ENCODE data around the gene DHRS3.

DHRS3 gene

DNA sequence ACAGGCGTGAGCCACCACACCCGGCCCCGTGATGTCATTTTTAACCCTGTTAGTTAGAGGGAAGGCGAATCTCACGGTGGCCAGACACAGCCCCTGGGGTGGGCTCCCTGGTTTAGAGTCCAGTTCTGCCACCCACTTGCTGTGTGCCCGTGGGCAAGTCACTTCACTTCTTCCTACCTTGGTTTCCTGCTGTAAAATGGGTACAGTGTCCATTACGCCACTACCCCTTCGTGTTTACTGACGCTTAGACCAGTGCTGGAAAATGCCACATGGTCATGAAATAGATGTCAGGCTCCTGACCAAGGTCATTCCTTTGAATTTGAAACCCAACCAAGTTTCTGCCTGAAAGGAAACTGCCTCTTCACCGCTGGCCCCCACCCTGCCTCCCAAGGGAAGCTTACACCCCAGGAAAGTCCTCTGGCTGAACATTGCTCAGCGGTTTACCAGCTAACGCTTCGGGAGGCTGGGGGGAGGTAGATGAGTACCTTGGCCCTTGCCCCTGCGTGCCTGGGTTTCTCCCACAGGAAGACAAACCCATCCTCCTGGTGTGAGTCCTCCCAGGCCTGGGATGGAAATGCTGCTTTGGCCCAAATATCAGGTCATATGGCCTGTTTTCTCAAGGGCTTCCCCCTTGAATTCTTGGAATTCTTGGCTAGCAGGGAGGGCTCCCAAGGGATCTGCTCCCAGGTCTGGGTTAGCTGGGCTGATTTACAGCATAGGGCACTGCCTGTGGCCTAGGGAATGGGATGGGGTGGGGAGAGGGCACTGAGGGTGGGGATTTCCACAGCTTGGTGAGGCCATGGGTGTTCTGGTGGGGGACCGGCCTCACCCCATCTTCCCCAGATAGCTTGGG, 18.3 kb upstream of the DHRS3 start:
- peak; percentile 91 for DNase-seq

DNA sequence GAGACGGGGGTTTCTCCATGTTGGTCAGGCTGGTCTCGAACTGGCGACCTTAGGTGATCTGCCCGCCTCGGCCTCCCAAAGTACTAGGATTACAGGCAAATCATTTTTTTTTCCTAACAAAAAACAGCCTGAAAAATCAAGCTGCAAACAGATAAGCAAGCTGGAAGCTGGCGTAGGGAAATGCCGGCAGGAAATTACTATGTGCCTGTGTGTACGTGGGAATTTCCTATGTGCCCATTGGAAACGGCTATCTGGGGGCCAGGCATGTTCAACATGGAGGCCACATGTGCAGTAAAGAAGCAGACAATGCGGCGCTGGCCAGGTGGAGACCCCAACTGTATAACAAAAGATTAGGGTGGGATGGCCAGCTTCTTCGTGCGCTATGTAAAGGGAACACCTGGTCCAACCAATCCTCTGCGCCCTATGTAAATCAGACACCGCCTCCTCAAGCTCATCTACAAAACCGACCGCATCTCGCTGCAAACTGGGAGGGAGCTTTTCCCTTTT, 16.7 kb upstream of the DHRS3 start:
- DNase-seq: no peak

DNA sequence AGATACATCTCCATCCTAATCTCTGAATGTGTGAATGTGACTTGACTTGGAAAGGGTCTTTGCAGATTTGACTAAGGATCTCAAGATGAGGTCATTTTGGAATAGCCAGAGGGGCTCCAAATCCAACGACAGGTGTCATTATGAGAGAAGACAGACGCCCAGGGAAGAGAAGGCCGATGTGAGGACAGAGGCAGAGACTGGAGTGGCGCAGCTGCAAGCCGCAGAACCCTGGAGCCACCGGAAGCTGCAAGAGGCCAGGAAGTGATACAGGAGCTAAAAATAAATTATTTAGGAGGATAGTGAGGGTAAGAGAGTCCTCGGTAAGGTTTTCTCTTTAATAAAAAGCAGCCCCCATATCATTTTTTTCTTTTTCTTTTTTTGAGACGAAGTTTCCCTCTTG, 16.1 kb upstream of the DHRS3 start:
- no peak for DNase-seq

DNA sequence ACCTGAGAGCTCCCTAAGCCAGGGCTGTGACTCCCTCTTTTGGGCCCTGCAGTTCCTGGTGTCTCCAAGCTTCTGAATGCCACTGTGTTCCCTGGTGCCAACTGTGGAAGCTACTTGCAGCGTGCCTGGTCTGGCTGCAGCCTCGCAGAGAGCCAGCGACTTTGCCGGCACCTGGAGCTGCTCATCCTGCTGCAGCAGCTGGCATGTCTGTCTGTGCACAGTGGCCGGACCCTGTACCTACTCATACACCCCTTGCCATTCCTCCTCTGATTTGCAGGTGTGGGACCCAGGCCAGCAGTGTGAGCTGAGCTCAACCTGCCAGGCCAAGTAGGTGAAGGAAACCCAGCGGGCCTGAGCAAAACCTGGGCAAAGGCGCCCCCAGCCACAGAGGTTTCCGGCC, 13.6 kb upstream of the DHRS3 start:
- DNase-seq: no peak

DNA sequence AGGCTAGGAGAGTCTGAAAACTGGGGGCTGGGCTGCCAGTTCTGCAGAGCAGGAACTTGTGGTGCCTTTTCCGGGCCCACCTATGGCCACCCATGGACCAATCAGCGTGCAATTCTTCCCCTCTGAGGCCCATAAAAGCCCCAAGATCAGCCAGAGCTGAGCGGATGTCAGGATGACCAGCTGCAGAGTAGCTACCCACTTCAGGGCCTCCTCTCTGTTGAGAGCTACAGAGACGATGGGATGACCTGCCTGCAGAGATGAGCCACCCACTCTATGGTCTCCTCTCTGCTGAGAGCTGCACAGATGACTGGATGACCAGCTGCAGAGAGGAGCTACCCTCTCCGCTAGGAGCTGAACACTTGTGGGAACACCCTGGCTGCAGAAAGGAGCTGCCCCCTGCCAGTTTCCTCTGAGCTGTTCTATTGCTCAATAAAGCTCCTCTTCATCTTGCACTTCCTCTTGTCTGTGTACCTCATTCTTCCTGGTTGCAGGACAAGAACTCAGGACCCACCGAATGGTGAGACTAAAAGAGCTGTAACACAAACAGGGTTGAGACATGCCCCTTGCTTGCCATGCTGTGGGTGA, 13.0 kb upstream of the DHRS3 start:
- DNase-seq: no peak

DNA sequence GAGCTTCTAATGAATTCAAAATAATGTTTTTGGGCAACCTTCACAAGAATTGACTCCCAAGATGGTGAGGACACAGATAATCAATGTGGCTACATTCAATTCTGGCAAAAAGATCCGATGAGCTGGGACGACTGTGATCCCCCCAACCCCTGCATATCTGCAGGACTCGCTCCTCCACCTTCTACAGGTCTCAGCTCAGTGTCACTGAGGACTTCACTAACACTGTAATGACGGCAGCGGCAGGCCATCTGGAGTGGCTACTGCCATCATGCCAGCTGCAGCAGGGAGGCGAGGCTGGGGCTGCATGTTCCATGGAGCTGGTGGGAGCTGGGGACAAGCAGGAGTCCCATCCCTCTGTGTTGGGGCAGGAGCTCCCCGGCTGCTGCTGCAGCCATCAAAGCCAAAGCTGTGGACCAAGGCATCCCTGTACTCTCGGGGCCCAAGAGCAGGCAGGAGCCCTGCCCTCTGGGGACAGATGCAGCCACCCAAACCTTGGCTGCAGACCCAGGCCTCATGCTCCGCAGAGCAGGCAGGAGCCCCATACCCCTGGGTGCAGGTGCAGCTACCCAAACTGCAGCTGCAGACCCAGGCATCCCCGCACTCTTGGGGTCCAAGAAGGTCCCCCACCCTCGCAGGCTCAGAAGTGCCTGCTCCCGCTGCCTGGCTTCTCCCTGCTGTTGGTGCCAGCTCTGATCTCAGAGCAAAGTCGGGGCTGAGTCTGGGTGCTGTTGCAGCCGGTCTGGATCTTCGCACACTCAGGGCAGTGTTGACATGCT, 12.2 kb upstream of the DHRS3 start:
- no peak for DNase-seq

DNA sequence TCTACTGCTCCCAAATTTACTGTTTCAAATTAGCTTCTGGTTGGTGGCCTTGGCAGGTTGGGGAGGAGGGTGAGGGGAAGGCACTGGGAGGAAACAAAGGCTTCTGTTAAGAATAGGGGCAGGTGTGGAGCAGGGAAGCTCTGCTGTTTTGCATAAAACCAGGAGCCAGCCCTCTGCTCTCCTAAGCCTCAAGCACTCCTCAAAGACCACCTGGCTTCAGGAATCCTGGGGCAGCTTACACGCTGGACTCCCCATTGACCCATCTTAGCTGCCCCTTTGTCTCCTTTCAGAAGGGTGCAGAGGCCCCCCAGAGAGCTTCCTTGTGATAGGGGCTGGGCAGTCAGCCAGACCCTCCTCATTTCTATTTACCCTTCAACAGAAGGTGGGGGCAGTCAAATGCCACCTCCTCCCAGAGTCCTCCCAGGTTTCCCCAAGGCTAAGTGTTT, 11.5 kb upstream of the DHRS3 start:
- DNase-seq: peak; percentile 72

DNA sequence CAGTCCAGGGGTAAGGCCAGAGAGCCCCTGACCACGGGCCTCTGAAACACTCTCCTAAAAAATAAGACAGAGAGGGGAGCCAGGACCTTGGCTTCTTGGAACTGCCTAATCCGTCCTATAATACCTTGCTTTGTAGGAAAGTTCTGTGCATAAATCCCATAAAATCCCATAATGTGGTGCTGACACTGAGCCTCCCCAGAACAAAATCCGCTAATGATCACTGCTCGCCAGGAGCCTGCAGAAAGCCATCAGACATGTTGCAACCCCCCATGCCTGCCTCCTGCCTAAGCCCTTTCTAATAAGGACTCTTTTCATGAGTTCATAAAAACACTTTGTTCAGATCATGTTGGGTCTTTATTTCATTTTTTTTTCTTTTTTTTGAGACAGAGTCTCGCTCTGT, 9.3 kb upstream of the DHRS3 start:
- no peak for DNase-seq

DNA sequence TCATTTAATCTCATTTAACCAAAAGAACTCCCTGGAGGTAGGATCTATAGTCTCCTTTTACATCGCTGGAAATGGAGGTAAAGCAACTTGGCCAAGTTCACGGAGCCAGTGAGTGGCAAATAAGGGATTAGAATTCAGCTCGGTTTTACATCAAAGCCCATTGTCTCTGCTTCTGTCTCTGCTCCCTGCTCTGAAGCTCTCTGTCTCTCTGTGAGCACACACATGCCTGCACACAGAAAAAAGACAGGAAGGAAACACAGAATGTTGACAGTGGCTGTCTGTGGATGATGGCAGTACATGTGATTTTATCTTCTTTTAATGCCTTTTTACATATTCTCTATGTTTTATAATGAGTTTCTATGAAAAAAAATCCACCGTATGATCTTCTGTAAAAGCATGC, 8.9 kb upstream of the DHRS3 start:
- DNase-seq: no peak

DNA sequence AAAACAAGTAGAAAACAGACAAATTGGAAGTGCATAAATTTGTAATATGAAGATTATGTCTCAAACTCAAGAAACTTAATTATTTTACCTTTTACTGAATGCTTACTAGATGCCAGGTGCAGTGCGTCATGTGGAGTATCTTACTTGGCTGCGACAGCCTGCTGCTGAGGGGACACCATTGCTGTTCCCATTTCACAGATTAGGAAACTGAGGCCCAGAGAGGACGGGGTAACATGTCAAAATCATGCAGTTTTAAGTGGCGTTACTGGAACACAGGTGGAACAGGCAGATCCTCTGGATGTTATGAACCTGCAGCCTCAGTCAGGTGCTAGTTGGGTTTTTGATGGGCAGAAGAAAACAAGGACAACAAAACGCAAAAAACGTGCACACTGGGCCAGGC, 7.3 kb upstream of the DHRS3 start:
- DNase-seq: no peak

DNA sequence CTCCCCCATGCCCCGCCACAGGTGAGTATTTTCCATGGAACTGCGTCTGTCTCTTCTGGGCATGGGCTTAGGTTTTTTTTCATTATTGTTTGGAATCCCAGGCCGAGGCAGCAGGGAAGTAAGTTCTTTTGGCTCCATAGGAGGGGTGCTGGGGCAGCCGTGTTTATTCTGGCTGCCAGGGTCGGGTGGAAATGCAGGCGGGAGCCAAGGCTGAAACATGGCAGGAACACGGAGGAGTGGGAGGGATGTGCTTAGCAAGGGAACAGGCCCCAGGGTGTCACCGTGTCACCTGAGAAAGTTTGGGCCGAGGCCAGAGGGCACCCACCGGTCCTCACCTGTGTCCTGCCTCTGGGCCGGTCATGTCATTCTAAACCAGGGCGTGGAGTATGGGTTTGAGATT, 4.5 kb upstream of the DHRS3 start:
- DNase-seq: no peak

DNA sequence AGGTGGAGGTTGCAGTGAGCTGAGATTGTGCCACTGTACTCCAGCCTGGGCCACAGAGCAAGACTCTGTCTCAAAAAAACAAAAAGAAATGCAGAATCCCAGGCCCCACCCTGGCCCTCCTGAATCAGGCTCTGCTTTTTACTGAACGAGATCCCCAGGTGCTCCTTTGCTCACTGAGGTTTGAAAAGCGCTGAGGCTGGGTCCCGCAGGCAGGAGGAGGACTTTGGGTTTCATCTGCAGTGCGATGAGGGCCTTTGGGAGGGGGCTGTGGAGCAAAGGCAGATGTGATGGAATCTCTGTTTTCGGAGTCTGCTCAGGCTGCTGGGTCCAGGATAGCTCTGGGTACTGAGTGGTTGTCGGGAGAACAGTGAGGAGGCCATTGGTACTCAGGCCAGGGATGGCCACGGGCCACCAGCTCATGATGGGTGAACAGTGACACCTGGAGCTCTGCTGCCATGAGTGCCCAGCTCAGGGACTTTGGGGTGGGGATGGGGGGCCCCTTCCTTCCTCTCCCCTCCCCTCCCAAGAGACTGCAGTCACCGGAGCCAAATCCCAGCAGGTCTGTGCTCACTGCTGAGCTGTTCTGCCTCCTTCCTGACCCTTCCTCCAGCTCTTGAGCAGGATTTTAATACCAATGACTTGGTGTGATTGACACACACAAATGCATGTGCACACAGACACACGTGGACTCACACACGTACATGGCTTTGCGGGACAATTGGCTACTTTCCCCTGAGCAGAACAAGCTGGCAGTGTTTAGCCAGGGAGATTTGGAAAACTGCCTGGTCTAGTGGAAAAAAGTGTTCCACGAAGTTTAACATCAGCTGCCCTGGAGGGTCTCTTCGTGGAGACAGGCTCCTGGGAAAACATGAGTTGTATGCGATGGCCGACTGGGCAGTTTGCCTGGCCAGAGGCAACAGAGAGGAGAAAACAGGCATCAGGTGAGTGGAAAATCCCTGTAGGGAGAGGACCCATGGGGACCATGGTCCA, 3.6 kb upstream of the DHRS3 start:
- DNase-seq: no peak

DNA sequence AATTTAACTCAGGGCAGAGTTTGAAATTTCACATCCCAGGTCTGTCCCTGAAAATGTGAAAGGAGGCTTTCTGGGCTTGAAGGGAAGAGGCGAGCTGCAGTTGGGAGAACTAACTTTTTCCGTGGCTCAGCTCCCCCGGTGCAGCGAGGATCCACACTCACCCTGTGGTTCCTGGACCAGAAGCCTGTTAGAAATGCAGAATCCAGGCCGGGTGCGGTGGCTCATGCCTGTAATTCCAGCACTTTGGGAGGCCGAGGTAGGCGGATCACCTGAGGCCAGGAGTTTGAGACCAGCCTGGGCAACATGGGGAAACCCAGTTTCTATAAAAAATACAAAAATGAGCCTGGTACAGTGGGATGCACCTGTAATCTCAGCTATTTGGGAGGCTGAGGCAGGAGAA, 2.9 kb upstream of the DHRS3 start:
- no peak for DNase-seq

DNA sequence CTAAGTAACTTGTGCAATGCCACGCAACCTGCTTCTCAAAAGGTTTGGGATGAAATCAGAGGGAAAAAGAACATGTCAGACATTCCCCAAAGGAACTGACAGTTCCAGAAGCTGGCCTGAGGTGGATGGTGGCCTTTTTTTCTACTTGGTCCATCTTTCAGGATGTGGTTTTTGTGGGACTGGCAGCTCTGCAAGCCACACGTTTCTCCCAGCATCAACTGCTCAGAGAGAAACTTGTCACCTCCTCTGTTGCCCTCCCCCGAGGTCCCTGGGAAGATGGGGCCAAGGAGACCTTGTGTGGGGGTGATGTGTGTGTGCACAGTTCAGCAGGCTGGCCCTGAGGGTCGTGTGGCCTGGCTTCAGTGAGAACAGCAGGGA, 2.5 kb upstream of the DHRS3 start:
- no peak for DNase-seq

DNA sequence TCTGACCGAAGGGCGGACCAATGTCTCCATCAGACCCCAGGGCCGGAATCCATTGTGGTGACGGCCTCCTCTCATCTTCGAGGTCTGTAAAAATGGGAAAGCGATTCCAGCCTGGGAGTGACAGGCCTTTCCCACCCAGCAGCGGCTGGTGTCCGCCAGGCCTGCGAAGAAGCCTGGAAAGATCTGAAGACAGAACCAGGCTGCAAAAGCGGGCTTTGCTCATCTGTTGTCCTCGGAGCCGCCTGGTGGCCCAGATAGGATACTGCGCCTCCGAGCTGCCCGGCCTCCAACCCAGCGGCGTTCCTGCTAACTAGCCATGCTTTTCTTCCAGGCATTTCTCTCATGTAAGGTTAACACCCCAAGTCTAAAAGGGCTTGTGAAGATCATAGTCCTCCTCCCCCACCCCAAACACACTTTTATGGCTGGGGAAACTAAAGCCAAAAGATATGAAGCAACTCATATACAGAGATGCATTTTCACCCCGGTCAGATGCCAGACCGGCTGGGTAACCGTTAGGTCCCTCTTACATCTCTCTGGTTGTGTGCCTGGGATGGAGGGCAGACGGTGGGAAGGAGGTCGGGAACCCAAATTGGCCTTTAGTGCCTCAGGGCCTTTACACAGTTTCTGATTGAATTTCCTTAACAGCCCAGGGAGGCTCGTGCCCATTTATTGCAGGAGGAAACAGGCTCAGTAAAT, 1.9 kb upstream of the DHRS3 start:
- DNase-seq: peak; percentile 95

DNA sequence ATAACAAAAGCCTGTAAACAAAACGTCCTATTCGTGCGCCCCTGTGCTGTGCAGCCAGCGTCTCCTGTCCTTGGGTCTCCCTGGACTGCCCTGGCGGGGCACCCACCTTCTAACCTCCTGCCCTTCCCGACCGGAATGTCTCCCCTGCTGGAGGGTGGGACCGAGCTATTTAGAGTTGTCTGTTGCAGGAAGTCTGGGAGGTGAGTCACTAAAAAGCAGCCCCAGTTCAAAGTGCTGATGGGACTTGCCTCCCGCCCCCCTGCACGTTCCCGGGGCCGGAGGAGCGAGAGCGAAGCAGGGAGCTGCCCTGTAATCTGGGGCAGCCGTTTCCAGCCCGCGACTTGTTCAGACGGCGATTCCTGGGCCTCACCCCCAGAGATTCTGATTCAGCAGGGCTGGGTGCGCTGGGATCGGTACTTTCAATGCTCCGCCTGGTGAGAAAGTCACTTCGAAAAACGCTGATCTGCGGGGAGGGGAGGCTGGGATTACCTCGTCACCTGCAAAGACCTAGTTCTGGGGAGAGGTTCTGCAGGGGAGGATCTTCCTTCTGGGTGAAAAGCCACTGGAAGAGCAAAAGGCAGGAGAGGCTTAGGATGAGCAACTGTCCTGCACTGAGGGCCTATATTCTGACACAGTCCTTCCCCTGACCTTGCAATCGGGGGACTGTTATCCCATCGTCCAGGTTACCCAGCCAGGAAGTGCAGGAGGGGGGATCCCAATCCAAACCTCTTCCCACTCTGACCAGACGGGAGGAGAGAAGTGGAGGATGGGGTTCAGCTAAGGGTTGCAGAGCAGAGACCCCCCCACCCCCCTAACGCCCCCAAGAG, 1.2 kb upstream of the DHRS3 start:
- DNase-seq: peak; percentile 98

DNA sequence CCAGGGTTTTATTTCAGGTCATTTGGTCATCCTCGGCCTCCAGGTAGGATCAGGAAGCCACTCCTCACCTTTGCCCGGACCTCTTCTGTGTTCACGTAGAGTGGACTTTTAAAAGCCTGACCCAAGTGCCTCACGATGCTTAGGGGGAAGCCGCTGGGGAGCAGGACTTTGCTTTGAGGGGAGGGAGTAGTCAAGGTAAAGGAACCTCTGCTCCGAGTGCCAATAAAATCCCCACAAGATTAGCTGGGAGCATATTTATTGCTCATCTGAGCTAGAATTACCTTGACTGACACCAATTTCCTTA, 603 bp upstream of the DHRS3 start:
- DNase-seq: no peak

DNA sequence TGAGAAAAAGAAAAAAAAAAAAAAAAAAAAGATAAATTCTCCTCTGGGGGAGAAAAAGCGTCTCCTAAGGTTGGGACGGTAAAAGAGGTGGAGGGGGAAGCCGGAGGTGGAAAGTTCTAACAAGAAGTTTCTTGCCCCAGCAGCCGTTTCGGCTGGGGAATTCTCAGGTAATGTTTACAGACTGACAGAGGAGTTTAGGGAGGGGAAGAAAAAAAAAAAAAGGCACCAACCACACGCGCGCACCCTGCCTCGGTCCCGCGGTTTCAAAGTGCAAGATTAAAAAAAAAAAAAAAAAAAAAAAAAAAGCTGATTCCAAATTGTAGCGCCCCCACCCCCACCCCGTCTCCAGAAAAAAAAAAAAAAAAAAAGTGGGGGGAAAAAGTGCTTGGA, 504 bp downstream of the DHRS3 start:
- DNase-seq: no peak

DNA sequence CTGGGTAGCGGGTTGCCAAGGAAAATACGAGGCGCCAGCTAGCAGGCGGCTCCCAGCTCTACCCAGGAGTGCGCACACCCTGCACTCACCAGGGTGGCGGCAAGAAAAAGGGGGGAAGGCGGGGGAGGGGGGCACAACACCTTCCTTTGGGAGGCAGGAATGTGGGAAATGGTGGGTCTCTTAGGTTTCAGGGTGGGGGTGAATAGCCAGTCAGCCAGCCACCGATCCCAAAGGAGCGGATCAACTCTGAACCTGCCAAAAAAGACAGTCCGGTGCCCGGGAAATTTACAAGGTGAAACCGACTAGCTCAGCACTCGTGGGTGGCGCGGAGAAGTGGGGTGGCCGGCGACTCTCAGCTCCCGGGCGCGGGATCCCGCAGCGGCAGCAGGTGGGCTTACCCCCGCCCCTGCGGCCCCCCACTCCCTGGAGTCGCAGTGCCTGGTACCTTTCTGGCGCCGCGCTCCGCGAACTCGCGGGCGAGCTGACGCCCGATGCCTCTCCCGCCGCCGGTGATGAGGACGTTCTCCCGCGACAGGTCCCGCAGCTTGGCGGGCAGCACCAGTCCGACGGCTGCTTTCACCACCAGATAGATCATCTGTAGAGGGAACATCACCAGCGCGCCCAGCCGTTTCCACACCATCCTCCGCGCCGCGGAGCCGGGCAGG, 1.2 kb downstream of the DHRS3 start:
- peak; percentile 74 for DNase-seq

DNA sequence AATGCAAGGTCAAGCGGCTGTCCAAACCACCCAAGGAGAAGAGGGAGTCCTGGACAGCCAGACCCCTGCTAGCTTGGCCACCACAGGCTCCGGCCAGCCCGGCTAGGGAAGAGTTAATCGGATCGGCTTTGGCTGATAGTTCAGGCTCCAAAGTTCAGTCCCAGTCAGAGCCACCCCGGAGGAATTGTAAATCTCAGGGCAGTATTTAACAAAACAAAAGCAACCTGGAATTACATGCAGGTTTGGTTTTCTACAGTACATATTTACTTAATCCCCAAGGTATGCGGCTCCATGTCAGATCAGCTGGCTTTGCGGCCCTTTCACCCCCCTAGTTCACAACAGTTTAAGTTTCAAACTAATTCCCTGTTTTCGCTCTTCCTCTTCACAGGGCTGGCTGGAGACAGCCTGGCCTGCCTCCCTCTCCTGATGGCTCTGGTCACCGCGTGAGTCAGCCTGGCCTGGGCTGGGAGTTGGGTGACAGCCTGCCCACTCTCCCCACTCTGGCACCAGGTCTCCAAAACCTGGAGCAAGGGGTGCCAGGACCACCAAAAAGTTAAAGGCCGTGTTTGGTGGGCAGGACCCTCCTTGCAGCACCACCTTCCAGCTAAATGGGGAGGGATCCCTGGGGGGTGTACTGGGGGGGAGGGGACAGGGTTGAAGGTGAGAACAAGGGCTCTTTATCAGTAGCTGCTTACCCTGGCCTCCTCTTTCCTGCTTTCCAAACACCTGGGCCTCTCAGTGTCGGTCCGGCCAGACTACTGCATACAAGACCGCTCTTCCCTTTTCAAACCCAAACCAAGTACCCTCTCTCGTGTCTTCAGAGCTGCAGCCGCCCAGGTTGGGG, 1.9 kb downstream of the DHRS3 start:
- peak; percentile 92 for DNase-seq
